Measurements from ENCODE around the gene RIN3. TPM values are rescaled to one million over a fixed set of nuclear protein-coding genes. Genes with fewer than 3 reads are reported as not detected.

The RIN3 gene
- total RNA-seq, 1 experiment from 2014 or later = 2.4 TPM

- Histone ChIP-seq H3K4me3 (ENCODE audit: low read depth, low read length, poor library complexity, severe bottlenecking) (no peak overlapping the region), H3K27me3 (replicated peaks; ENCODE audit: insufficient read depth, low read depth, low read length, poor library complexity) (no peaks in the 10 kb centered on the region), H3K4me1 (ENCODE audit: insufficient read depth, low read length, poor library complexity, severe bottlenecking) (no peaks in the 10 kb centered on the region), H3K36me3 (ENCODE audit: insufficient read depth, low read length, poor library complexity, severe bottlenecking) (no peaks in the 10 kb centered on the region), H3K9me3 (ENCODE audit: low read depth, low read length, poor library complexity, severe bottlenecking) (no peaks in the 10 kb centered on the region), H3K27ac (ENCODE audit: low read depth, low read length, poor library complexity, severe bottlenecking) (no peak overlapping the region)
- ChIA-PET POLR2A (ENCODE audit: low non-redundant PET) (no interaction called here), CTCF (no interaction called here)
- TF ChIP-seq EZH2 (IDR thresholded peaks at IDR 0.05; ENCODE audit: borderline replicate concordance, low read depth, low read length, poor library complexity, severe bottlenecking) = no peak
- TF ChIP-seq, protein P1, sequence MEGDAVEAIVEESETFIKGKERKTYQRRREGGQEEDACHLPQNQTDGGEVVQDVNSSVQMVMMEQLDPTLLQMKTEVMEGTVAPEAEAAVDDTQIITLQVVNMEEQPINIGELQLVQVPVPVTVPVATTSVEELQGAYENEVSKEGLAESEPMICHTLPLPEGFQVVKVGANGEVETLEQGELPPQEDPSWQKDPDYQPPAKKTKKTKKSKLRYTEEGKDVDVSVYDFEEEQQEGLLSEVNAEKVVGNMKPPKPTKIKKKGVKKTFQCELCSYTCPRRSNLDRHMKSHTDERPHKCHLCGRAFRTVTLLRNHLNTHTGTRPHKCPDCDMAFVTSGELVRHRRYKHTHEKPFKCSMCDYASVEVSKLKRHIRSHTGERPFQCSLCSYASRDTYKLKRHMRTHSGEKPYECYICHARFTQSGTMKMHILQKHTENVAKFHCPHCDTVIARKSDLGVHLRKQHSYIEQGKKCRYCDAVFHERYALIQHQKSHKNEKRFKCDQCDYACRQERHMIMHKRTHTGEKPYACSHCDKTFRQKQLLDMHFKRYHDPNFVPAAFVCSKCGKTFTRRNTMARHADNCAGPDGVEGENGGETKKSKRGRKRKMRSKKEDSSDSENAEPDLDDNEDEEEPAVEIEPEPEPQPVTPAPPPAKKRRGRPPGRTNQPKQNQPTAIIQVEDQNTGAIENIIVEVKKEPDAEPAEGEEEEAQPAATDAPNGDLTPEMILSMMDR (conservative IDR thresholded peaks at IDR 0.05; ENCODE audit: low read depth, low read length) = no peak
- DNase-seq (ENCODE audit: low spot score) = no peak
- no TSS peak for BruUV-seq (replicated peaks)
- intact Hi-C loops (cut with micrococcal nuclease; ENCODE audit: unreplicated experiment) = no loop called here
Observed at GRCh38 chr14:92704036-92704804, 190.6 kb downstream of the RIN3 start.

DNA sequence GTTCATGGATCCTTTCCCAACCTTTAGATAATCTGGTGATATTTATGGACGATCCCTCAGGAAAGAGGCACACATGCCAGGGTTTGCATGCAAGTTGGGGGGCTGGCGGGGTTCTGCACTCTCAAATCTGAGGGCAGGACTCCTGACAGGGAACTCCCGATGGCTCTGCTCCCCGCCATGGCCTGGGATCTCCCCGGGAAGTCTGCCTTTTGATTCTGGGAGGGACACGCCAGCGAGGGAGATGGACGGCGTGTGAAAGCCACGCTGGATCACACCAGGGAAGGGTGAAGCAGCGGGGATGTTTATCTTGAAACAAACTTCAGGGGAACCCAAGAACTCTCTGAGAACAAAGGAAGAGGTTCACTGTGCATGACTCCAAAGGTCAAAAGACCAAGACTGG is 191.2 kb downstream of the RIN3 start:
- no peaks in the 10 kb centered on the region for H3K4me1 ChIP-seq (ENCODE audit: insufficient read depth, low read length, poor library complexity, severe bottlenecking)
- H3K9me3 ChIP-seq (ENCODE audit: low read depth, low read length, poor library complexity, severe bottlenecking) = no peaks in the 10 kb centered on the region
- H3K27ac ChIP-seq (ENCODE audit: low read depth, low read length, poor library complexity, severe bottlenecking) = no peak overlapping the region
- TF ChIP-seq, protein P1 (conservative IDR thresholded peaks at IDR 0.05; ENCODE audit: low read depth, low read length) = no peak
- TF ChIP-seq EZH2 (IDR thresholded peaks at IDR 0.05; ENCODE audit: borderline replicate concordance, low read depth, low read length, poor library complexity, severe bottlenecking) = no peak
- H3K36me3 ChIP-seq (ENCODE audit: insufficient read depth, low read length, poor library complexity, severe bottlenecking) = no peaks in the 10 kb centered on the region
- BruUV-seq (replicated peaks) = no TSS peak
- POLR2A ChIA-PET (ENCODE audit: low non-redundant PET) = no interaction called here
- intact Hi-C loops (cut with micrococcal nuclease; ENCODE audit: unreplicated experiment) = no loop called here
- DNase-seq (ENCODE audit: low spot score) = no peak
- H3K4me3 ChIP-seq (ENCODE audit: low read depth, low read length, poor library complexity, severe bottlenecking) = no peak overlapping the region
- CTCF ChIA-PET = no interaction called here
- H3K27me3 ChIP-seq (replicated peaks; ENCODE audit: insufficient read depth, low read depth, low read length, poor library complexity) = no peaks in the 10 kb centered on the region

DNA sequence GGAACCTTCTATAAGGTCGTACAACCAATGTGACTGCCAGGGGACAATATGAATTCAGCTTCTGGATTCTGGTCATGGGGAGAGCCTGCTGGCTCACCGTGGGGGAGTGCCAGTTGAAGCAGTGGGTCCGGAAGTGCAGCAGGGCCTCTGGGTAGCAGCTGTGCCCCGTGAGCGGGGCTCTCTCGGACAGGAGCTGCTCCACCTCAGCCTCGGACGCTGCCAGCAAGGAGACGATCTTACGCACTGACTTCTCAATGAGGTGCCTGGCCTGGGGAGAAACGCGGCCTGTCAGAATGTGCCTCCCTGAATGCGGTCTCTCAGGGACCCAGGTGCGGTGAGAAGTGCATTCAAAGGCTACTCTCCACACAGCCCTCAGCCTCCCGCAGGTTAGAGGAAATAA is 192.8 kb downstream of the RIN3 start:
- DNase-seq (ENCODE audit: low spot score) = no peak
- CTCF ChIA-PET = no interaction called here
- H3K4me1 ChIP-seq (ENCODE audit: insufficient read depth, low read length, poor library complexity, severe bottlenecking) = no peaks in the 10 kb centered on the region
- no peak overlapping the region for H3K4me3 ChIP-seq (ENCODE audit: low read depth, low read length, poor library complexity, severe bottlenecking)
- TF ChIP-seq EZH2 (IDR thresholded peaks at IDR 0.05; ENCODE audit: borderline replicate concordance, low read depth, low read length, poor library complexity, severe bottlenecking) = no peak
- TF ChIP-seq, protein P1 (conservative IDR thresholded peaks at IDR 0.05; ENCODE audit: low read depth, low read length) = no peak
- H3K27me3 ChIP-seq (replicated peaks; ENCODE audit: insufficient read depth, low read depth, low read length, poor library complexity) = no peaks in the 10 kb centered on the region
- H3K9me3 ChIP-seq (ENCODE audit: low read depth, low read length, poor library complexity, severe bottlenecking) = no peaks in the 10 kb centered on the region
- intact Hi-C loops (cut with micrococcal nuclease; ENCODE audit: unreplicated experiment) = no loop called here
- no peaks in the 10 kb centered on the region for H3K36me3 ChIP-seq (ENCODE audit: insufficient read depth, low read length, poor library complexity, severe bottlenecking)
- BruUV-seq (replicated peaks) = no TSS peak
- POLR2A ChIA-PET (ENCODE audit: low non-redundant PET) = no interaction called here
- H3K27ac ChIP-seq (ENCODE audit: low read depth, low read length, poor library complexity, severe bottlenecking) = no peak overlapping the region
